NCI-H1417 (cell line): ENCODE measurements around the gene ARHGAP24.
A peak's percentile ranks its signal among the peaks of the same experiment; 100 is the strongest.
"Not testable (repeated sequence)": the region's sequence is repeated elsewhere in the genome, so short reads cannot be mapped to it uniquely, and the experiment has no call there.

Source experiments
- DNase-seq, 3 experiments: peaks; one replicate each; lab custom pipeline; 2025; lab: John Stamatoyannopoulos, UW

The ARHGAP24 gene

DNA sequence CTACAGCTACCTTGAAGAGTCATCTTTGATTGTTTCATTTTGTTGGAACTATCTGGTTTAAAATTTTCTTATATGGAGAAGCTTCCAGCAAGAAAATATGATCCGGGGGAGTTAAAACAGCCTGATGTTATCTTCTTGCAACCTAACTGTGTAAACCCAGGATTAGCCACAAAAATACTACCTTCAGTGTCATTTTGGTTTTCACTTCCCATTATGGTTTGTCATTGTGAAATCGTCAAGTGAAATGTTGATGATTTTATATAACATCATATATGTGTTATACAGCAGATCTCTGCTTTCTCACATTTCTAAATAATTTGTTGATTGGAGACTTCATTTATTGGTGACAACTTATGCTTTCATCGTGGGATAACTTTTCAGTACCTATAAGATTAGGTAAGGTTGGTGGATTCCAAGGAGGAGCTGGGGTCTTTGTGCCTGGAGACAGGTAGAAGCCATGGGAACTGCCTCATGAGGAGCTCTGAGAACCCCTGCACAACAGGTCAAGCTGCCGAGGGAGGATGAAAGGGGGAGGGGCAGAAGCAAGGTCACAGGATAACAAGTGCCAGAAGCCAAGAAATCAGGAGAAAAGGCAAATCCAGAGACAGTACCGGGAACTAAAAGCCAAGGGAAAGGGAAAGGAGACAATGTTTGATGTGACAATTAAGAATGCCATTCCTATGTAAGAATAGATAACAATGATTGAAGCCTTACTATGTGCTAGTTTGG, 7.2 kb downstream of the ARHGAP24 start:
- no peak for DNase-seq

DNA sequence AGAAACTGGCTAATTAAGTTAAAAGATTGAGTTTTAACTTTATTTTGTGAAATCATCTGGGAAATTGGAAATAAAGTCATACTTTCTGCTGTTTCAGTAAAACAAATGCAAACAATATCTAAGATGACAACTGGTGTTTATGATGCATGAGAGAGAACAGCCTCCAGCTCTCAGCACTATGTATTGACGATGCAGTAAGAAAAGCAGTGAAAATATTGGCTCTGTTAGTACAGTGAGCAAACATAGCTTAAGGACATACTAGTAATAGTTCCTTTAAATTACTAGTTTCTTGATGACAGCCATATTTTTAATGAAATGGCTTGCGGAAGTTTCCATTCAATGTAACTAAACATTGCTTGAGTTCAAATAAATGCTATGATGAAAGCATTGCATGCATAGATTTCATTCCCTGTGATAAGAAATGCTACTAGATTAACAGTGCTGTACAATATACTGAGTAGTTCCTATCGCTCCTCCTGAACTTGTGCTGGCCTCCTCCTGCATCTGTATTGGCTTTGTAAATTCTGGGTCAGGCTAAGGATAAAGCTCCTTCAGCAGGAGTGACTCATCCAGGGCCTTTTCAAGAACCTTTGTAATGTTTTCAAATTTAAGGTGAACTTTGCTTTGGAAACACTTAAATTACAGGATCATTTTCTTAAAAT, 11.6 kb downstream of the ARHGAP24 start:
- peak in 2 of 3 experiments; percentile 9 to 46 for DNase-seq

DNA sequence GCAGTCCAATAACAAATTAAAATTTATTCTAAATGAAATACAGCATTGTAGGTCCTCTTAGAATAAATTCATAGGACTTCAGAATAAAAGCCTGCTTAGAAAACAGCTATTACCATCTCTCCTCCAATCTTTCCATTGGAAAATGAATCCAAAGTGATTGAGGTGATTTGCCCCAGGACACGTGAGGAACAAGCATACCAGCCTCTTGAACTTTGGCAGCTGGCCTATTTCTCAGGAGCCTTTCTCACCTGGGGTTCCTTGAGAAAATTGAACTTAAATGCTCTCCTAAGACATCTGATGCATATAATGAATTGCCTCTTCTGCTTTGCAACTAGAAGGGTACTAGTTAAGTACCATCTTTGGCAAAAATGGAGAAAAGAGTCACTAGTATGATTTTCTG, 13.5 kb downstream of the ARHGAP24 start:
- DNase-seq, result peak; percentile 2 to 95 (median 56)

- peak; percentile 1 to 38 (median 35) for DNase-seq
Measured at GRCh38 chr4:85489273-85489981, 14.5 kb downstream of the ARHGAP24 start.

DNA sequence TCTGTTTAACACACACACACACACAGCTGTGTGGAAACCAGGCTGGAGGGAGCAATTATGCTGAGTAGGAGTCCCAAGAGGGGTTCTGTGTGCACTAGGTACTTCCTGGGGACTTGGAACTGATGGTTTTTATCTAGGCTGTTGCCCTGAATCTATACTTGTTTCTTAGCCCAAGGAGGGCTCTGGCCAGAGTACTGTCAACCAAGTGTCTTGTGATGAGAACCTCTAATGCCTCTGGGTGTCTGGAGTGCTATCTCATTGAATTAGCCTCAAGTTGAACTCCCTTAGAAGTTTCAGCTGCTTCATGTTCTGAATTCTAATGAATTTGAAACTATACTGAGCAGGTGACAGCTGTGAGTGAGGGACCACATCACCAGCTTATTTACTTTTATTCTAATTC, 16.6 kb downstream of the ARHGAP24 start:
- peak; percentile 31 to 81 (median 55) for DNase-seq

DNA sequence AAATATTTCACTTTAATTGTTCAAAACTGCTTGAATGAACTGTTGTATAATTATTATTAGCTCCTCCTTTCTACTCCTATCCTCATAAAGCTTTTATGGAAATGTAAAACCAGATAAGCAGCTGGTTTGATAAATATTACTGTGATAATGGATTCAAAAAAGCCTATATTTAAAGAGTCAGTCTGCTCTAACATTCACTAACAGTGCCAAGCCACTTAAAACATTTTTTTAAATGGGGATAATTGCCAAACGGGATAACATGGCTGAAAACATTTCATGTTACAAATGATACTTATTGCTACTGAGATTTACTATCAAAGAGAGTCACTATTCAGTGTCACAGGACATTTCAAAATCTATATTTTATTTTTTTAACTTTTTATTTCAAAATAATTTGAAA, 17.4 kb downstream of the ARHGAP24 start:
- DNase-seq, result peak in 1 of 3 experiments; percentile 30

DNA sequence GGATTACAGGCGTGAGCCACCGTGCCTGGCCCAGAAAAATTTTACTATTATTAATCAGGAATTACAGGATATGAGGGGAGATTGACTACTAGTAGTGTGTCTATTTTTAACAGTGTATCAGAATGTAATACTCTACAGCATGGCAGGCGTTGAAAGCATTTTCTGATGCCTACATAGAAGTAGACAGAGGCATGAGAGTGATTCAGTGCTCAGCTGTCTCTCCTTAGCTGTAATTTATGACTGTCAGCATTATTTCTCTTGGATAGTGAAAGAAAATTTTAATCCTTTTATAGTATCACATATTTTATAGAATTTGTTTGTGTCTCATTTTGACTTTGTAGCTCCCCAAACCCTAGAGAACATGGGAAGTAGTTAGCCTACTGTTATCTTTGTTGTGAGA, 20.7 kb downstream of the ARHGAP24 start:
- no peak for DNase-seq

DNA sequence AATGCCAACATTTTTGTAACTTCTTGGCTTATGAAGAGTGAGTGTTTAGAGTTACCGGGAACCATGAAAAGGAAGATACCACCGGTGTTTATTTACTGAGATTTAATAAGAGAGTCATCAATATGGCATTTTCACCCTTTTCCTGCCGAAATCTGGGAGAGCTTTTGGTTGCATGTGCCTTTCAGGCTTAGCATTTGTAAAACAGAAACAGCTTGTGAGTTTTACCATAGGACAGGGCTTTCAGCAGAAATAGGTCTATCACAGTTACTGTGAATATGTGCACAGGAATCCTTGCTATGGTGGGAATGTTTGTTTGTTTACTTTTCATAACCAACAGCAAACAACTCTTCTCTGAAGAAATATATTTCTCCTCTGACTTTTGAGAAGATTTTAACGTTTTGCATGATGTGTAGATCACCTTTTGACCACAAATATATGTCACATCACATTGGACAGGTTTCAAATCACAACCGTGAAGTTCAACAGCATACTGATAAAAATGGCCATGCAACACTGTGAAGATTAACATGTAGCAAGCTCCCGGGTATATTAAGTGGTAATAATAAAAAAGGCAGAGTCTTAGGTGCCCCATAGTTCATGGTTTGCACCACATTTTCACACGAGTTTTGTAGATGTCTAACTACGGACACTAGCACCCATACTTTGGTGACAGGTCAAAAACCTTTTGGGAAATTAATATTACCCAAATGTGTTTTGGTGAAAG, 21.3 kb downstream of the ARHGAP24 start:
- no peak for DNase-seq

- no peak for DNase-seq
Measured at GRCh38 chr4:85496933-85497332, 22.0 kb downstream of the ARHGAP24 start.

DNA sequence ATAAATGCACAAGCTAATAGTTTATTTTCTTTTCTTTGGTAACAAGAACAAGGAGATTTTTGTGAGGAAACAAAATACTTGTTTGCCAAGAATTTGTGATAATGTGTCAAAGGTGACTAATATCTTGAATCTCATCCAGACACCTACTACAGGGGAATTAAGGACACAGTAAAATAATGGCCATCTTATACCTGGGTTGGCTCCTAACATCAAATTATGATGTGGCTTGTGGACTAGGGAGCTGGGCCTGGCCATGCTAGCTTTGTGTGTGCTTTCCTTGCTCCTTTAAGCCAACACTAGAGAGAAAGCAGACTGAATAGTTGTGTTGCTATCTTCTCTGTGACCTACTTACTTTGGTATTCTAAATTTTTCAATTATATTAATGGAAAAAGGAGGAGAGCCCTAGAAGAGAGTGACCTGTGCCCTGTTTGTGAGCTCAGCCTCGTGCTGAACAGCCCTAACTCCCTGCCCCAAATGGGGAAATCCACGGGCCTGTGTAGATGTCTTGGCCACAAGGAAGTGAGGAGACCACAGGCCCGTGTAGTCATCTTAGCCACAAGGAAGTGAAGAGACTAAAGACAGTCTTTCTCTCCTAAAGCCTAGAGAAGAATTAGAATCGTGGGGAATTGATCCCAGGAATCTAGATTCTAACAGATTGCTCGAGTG, 23.3 kb downstream of the ARHGAP24 start:
- no peak for DNase-seq

- DNase-seq, result no peak
Measured at GRCh38 chr4:85499573-85499972, 24.6 kb downstream of the ARHGAP24 start.

- DNase-seq, result no peak
Measured at GRCh38 chr4:85500110-85500867, 25.3 kb downstream of the ARHGAP24 start.

- DNase-seq, result not testable (repeated sequence)
Measured at GRCh38 chr4:85501145-85501544, 26.2 kb downstream of the ARHGAP24 start.

- DNase-seq, result no peak
Measured at GRCh38 chr4:85508654-85509053, 33.7 kb downstream of the ARHGAP24 start.

GRCh38 chr4:85509882-85510631, 35.1 kb downstream of the ARHGAP24 start:
- DNase-seq, result no peak

GRCh38 chr4:85510632-85510984, 35.7 kb downstream of the ARHGAP24 start:
- DNase-seq, result no peak

GRCh38 chr4:85512446-85513205, 37.7 kb downstream of the ARHGAP24 start:
- no peak for DNase-seq

GRCh38 chr4:85514117-85514516, 39.2 kb downstream of the ARHGAP24 start:
- DNase-seq, result no peak

DNA sequence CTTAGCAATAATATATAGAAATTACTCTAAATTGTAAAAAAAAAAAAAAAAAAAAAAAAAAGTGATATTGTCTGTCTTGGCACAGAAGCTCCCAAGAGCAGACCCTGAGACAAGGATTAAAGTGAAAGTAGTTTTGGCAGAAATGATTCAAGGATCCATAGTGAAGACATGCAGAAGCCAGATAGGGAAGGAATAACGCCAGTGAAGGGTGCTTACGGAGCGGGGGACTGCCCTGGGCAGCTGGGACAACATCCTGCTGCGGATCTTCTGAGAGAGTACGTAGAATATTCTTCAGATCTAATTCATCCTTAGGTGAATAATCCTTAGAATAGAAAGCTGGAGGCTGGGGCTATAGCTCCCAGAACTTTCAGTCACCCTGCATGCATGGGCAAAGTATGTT, 39.8 kb downstream of the ARHGAP24 start:
- DNase-seq, result no peak

DNA sequence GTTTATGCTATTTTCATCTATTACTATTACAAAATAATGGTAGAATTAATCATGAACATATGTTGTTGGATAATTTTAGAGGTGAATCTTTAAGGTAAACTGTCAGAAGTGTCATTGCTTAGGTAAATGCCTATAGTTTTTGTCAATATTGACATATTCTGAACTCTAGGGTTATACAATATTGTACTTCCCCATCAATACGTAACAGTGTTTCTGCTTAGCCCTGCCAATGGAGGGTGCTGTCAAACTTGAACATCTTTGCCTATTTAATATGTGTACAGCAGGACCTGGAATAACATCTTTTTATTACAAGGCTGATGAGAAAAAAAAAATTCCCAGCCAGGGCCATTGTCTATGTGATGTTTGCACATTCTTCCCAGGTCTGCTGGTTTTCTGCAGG, 40.8 kb downstream of the ARHGAP24 start:
- no peak for DNase-seq
